NCI-H1436 treated with DMSO at 0.1 percent for 48 hours (cell line): ENCODE measurements around the gene RTTN.
"Not testable (repeated sequence)": the region's sequence is repeated elsewhere in the genome, so short reads cannot be mapped to it uniquely, and the experiment has no call there.

Source experiments
- DNase-seq: peaks from one replicate; lab custom pipeline; 2025; lab: John Stamatoyannopoulos, UW

RTTN gene

DNA sequence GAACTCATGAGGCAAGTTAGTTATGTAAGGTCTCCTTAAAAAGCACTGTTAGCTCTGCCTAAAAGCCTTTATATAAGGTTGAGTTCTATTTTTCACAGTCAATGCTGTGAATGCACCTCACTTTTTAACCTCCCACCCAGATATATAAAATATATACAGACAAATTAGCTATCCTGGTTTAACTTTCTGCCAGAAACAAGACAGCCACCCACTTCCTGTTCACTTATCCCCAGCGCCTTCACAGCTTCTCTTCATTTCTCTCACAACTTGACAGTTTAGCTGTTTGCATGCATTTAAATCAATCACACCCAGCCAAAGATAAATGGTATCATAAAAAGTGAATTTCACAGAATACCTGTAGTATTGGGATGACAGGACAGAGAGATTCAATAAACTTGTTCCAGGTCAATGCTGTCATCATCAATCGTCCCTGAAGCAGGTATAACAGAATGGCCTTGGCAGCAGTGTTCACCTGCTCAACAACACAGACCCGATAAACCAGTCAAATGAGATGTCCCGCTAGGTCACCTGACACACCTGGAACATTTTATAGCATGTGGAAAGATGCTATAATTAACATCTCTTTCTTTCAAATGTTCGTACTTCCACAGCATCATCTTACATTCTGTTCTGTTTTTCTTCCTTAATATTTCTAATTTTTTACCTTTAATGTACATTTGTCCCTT, 55.7 kb downstream of the RTTN start:
- no peak for DNase-seq

GRCh38 chr18:70149156-70149555, 56.3 kb downstream of the RTTN start:
- no peak for DNase-seq

- DNase-seq: no peak
Observed at GRCh38 chr18:70148039-70148938, 57.2 kb downstream of the RTTN start.

GRCh38 chr18:70146174-70146573, 59.3 kb downstream of the RTTN start:
- no peak for DNase-seq

DNA sequence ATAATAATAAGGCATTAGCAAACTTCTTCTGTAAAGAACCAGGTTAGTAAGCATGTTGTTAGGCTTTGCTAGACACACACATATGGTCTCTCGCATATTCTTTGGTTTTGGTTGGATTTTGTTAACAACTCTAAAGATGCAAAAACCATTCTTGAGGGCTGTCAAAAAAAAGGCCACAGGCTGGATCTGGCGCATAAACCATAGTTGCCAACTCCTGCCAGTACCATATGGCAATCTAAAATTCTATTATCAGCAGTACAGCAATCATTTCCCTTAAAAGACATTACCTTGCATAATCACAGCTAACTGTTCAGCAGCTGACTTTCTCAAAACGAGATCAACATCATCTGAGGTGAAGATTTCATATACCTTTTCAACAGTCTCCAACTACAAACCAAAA, 63.5 kb downstream of the RTTN start:
- no peak for DNase-seq

DNA sequence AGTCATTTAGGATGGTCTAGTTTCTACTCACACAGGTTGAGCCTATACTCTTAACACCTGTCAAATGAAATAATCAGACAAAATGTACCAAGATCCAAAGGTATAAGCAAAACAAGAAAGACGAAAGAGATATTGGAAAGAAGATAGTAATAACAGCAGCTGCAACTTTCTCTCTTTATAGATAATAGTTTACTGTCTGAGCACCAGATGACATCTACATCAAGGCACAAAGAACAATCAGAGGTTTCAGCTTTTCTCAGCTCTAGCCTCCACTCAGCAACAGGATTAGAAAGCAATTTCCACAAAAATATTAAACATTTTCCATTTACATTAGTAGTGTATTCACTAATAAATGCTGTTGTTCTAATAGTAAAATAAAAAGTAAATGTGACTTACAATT, 66.3 kb downstream of the RTTN start:
- DNase-seq: no peak

DNA sequence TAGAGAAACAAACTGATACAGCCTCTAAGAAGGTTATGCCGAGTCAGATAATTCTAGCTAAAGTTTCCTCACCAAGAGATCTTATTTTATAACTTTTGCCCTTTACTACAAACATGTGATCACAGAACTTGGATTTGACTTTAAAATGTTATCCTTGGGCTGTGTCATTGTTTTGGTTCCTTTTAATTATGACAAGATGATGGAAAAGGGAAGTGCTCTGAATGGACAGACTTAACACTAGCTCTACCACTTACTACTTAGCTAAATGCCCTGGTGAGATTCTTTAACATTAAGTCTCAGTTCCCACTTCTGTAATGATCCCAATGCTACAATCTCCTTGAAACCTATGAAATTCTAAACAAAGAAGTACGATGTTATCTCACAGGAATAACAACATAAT, 69.9 kb downstream of the RTTN start:
- DNase-seq: no peak

- DNase-seq: no peak
Observed at GRCh38 chr18:70132999-70133398, 72.5 kb downstream of the RTTN start.

DNA sequence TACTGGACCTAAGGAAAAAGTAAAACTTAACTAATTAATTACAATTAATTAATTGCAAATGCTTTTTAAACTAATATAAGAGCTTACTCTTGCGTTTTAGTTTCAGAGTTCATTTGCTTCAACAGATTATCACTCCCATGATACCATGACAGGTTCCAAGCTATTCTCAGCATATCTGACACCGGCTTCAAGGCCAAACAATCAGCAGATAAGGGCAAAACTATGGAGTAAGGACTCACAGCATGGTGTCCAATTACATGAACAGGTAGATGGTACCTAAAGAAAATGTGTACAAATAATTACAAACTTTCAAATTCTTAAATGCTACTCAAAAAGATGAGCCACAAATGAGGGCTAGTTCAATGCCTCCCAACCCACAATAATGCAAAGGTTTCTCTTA, 77.2 kb downstream of the RTTN start:
- DNase-seq: no peak

DNA sequence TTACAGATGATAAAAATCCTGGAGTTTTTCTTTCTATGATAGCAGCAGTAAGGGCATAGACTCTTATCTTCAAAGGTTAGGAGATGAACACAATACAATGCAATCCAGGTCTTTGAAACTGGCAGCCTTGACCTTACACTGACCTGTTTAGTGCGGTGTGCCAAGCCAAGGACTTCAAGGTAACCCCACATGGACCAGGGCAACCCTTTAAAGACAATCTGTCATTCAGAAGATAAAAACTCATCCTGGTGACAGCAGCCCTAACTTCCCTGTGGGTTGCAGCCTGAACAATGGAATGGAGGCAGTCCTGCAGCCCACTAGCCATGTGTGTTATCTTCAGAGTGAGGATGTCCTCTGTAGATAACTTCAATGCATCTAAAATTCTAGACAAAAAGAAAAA, 78.1 kb downstream of the RTTN start:
- no peak for DNase-seq

GRCh38 chr18:70126832-70127231, 78.7 kb downstream of the RTTN start:
- no peak for DNase-seq

- DNase-seq: no peak
Observed at GRCh38 chr18:70124139-70124538, 81.3 kb downstream of the RTTN start.

DNA sequence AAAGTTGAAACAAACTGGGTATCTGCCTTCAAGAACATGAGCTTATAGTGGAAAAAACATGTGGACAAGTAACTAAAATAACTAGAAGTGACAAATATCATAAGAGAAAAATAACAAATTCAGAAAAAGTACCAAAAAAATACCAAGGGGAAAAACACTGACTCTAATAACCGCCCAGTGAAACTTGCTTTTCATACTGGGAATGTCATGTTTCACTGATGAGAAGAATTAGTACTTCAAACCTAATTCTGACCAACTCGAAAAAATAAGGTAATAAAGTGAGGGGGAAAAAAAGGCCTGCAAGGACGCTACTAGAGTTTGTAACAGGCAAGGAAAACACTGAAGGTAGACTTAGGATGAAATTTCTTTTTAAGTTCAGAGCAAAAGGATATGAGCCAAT, 83.6 kb downstream of the RTTN start:
- no peak for DNase-seq

DNA sequence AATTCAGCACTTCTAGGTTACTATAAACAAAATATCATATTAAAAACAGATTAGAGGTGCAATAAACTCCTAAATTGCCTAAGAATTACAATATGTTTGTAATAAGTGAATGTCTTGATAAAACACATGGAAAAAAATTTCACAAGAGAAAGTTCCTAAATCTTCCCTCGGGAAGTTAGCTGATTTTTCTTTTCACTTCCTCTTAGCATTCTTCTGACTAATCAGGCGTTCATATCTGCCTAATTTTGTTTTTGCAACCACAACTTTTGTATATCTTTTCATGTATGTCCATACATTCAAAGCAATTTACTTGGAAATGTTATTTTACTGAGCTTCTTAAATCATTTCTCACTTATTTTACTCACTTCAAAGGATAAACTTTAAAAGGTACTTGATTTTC, 88.5 kb downstream of the RTTN start:
- no peak for DNase-seq

DNA sequence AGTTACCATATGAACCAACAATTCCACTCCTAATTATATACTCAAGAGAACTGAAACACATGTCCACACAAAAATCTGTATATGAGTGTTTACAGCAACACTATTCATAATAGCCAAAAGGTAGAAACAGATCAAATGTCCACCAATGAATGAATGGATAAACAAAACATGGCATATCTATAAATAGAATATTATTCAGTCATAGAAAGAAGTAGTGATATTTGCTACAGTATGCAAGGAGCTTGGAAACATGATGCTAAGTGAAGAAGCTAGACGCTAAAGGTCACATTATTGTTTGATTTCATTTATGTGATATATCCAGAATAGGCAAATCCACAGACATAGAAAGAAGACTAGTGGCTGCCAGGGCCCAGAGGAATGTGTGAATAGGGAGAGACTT, 92.0 kb downstream of the RTTN start:
- DNase-seq: no peak

- no peak for DNase-seq
Observed at GRCh38 chr18:70110678-70111077, 94.8 kb downstream of the RTTN start.

- DNase-seq: no peak
Observed at GRCh38 chr18:70107091-70107490, 98.4 kb downstream of the RTTN start.

DNA sequence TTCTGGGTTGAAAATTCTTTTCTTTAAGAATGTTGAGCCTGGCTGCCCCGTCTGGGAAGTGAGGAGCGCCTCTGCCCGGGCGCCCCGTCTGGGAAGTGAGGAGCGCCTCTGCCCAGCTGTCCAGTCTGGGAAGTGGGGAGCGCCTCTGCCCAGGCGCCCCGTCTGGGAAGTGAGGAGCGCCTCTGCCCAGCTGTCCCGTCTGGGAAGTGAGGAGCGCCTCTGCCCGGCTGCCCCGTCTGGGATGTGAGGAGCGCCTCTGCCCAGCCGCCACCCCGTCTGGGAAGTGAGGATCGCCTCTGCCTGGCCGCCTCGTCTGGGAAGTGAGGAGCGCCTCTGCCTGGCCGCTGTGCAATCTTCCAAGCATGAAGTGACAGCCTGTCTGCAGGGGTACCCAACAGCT, 102.6 kb downstream of the RTTN start:
- not testable (repeated sequence) for DNase-seq

DNA sequence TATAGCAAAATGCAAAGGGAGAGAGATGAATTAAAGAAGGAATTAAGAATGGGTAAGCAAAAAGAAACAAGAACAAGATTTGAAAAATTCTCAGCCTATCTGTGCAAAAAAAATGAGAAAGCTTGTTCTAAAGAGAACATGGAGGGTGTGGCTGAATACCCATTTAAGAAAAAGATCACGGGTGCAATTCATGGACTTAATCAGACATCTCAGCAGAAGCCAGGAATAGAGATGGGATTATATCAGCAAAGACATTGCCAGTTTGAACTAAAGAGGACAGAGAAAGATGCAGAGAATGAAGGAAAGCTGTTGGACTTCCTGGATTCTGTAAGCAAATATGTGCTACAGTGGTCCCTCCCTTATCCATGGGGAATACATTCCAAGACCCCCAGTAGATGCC, 115.6 kb downstream of the RTTN start:
- no peak for DNase-seq

GRCh38 chr18:70086085-70086484, 119.4 kb downstream of the RTTN start:
- DNase-seq: no peak

- DNase-seq: no peak
Observed at GRCh38 chr18:70085641-70086040, 119.8 kb downstream of the RTTN start.

DNA sequence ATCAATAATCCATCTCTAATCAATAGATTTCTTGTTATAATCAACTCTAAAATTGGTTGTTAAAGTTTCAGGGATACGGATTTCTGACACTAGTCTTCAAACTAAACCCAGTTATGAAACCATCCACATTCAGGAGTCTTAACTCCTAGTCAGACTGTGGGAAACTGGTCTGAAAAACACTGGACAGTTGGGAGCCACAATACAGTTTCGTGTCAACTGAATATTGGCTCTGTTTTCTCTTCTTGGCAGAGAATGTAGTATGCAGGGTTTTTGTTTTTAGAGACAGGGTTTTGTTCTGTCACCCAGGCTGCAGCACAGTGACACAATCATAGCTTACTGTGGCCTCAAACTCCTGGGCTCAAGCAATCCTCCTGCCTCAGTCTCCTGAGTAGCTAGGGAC, 123.1 kb downstream of the RTTN start:
- DNase-seq: no peak

DNA sequence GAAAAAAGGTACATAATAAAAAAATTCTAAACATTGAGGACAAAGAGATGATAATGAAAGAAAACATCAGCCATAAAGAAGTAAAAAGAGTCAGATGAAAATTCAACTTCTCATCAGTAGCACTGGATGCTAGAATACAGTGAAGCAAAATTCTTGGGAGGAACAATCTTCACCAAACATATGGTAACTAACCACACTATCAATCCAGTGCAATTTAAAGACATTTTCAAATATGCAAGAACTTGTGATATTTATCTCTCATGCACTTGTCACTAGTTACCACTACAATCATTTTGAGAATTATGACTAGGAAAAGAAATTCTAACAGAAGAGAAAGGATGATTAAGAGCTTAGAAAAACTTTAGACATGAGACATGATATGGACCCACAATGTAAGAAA, 127.4 kb downstream of the RTTN start:
- DNase-seq: no peak

DNA sequence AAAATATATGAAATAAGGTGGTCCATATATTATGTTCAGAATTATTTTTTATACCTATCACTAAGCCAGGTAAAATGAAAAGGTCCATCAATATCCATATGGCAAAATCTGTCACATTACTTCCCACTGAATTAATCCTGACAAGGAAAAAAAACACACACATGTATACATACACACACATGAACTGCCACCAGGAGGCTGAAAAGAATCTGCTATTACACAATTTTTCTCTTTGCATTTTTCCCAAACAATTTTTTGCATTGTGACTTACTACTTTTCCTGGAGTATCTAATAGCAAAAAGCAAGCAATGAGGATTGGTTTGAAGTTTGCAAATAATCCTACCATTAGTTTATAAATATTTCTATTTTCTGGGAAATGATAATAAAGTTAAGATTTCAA, 129.6 kb downstream of the RTTN start:
- DNase-seq: no peak
